B cell (primary cell): ENCODE measurements around the gene HRC.

Experiments
- CTCF ChIP-seq: fragments of 200-600 bp; IDR thresholded peaks from one replicate; pipeline ENCODE4 v1.8.0; 2022; ENCODE audit warnings: antibody characterized with exemption, mild to moderate bottlenecking
- EZH2 ChIP-seq: IDR thresholded peaks from 2 replicates; pipeline ENCODE4 v1.6.1; 2012; ENCODE audit warnings: borderline replicate concordance, low read depth, mild to moderate bottlenecking, moderate library complexity, low read length; ENCODE audit not compliant: insufficient read depth, poor library complexity, severe bottlenecking

- no peak for TF ChIP-seq CTCF
- TF ChIP-seq EZH2: peak; percentile 74
These were observed 35.5 kb downstream of the HRC start, which contains the start of gene PPFIA3 for GRCh38 chr19:49119411-49120324.
